Measurements from ENCODE around the gene UNC13D. TPM values are rescaled to one million over a fixed set of nuclear protein-coding genes. Genes with fewer than 3 reads are reported as not detected.

The UNC13D gene
- total and polyA plus RNA-seq, 9 of the 15 experiments (the other 6 are each of a cell fraction or from before 2014, with no cell fraction given), result 0.86 to 244 (median 69.2) TPM

DNA sequence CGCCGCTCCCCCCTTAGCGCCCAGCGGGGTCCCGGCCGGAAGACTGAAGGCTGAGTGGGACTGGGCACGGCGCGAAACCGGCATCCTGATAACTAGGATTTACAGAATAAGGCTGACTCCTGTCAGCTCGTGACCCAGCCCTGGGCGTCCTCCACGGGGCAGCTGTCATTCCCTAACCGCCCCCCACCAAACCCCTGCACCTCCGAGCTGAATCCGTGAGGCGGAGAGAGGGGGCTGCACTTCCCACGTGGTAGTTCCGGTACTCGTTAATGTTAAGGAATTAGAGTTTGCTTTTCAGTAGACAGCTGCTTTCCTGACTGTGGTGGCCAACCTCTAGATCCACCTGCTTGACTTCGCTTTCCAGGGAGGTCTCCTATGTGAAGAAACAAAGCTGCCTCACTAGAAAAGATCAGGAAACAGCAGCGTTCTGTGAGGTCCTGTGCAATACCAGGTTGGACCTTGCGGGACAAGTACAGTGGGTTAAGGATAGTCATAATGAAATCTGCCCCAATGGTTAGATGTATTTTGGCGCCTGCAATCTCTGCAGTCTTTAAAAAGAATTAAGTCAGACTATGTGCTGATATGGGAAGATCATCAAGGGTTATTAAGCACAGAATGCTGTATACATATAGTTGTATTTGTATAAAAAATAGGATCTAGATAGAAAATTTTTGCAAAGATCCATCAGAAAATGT lies 12.0 kb upstream of the UNC13D start (continued):
- TF ChIP-seq, protein P1, sequence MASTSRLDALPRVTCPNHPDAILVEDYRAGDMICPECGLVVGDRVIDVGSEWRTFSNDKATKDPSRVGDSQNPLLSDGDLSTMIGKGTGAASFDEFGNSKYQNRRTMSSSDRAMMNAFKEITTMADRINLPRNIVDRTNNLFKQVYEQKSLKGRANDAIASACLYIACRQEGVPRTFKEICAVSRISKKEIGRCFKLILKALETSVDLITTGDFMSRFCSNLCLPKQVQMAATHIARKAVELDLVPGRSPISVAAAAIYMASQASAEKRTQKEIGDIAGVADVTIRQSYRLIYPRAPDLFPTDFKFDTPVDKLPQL (IDR thresholded peaks at IDR 0.05; ENCODE audit: extremely low read depth, insufficient read length), result no peak
- TF ChIP-seq GABPB1 (CRISPR knock-in tag; IDR thresholded peaks at IDR 0.05) (0 out of 2 replicates have a peak, but pooled peaks have one; percentile 9), ZFX (CRISPR knock-in tag; IDR thresholded peaks at IDR 0.05) (peak; percentile 39; the same call in 1 of the 2 replicates), SMC3 (conservative IDR thresholded peaks at IDR 0.05; ENCODE audit: insufficient read depth, low read depth, low read length) (0 out of 2 replicates have a peak, but pooled peaks have one; percentile 1), FOXJ3 (CRISPR knock-in tag; IDR thresholded peaks at IDR 0.05) (no peak), CHD1 (IDR thresholded peaks at IDR 0.05; ENCODE audit: low read length) (peak; percentile 62), ZC3H4 (CRISPR knock-in tag; IDR thresholded peaks at IDR 0.05; ENCODE audit: borderline replicate concordance) (peak; percentile 9; the same call in 1 of the 2 replicates)
- TF ChIP-seq, protein P2, sequence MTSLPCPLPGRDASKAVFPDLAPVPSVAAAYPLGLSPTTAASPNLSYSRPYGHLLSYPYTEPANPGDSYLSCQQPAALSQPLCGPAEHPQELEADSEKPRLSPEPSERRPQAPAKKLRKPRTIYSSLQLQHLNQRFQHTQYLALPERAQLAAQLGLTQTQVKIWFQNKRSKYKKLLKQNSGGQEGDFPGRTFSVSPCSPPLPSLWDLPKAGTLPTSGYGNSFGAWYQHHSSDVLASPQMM (CRISPR knock-in tag; IDR thresholded peaks at IDR 0.05), result no peak
- TF ChIP-seq, protein P3, sequence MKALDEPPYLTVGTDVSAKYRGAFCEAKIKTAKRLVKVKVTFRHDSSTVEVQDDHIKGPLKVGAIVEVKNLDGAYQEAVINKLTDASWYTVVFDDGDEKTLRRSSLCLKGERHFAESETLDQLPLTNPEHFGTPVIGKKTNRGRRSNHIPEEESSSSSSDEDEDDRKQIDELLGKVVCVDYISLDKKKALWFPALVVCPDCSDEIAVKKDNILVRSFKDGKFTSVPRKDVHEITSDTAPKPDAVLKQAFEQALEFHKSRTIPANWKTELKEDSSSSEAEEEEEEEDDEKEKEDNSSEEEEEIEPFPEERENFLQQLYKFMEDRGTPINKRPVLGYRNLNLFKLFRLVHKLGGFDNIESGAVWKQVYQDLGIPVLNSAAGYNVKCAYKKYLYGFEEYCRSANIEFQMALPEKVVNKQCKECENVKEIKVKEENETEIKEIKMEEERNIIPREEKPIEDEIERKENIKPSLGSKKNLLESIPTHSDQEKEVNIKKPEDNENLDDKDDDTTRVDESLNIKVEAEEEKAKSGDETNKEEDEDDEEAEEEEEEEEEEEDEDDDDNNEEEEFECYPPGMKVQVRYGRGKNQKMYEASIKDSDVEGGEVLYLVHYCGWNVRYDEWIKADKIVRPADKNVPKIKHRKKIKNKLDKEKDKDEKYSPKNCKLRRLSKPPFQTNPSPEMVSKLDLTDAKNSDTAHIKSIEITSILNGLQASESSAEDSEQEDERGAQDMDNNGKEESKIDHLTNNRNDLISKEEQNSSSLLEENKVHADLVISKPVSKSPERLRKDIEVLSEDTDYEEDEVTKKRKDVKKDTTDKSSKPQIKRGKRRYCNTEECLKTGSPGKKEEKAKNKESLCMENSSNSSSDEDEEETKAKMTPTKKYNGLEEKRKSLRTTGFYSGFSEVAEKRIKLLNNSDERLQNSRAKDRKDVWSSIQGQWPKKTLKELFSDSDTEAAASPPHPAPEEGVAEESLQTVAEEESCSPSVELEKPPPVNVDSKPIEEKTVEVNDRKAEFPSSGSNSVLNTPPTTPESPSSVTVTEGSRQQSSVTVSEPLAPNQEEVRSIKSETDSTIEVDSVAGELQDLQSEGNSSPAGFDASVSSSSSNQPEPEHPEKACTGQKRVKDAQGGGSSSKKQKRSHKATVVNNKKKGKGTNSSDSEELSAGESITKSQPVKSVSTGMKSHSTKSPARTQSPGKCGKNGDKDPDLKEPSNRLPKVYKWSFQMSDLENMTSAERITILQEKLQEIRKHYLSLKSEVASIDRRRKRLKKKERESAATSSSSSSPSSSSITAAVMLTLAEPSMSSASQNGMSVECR (CRISPR knock-in tag; IDR thresholded peaks at IDR 0.05), result 0 out of 2 replicates have a peak, but pooled peaks have one; percentile 12
- TF ChIP-seq, protein P4, sequence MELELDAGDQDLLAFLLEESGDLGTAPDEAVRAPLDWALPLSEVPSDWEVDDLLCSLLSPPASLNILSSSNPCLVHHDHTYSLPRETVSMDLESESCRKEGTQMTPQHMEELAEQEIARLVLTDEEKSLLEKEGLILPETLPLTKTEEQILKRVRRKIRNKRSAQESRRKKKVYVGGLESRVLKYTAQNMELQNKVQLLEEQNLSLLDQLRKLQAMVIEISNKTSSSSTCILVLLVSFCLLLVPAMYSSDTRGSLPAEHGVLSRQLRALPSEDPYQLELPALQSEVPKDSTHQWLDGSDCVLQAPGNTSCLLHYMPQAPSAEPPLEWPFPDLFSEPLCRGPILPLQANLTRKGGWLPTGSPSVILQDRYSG (tag; conservative IDR thresholded peaks at IDR 0.05; ENCODE audit: low read depth), result no peak
- TF ChIP-seq, protein P5, sequence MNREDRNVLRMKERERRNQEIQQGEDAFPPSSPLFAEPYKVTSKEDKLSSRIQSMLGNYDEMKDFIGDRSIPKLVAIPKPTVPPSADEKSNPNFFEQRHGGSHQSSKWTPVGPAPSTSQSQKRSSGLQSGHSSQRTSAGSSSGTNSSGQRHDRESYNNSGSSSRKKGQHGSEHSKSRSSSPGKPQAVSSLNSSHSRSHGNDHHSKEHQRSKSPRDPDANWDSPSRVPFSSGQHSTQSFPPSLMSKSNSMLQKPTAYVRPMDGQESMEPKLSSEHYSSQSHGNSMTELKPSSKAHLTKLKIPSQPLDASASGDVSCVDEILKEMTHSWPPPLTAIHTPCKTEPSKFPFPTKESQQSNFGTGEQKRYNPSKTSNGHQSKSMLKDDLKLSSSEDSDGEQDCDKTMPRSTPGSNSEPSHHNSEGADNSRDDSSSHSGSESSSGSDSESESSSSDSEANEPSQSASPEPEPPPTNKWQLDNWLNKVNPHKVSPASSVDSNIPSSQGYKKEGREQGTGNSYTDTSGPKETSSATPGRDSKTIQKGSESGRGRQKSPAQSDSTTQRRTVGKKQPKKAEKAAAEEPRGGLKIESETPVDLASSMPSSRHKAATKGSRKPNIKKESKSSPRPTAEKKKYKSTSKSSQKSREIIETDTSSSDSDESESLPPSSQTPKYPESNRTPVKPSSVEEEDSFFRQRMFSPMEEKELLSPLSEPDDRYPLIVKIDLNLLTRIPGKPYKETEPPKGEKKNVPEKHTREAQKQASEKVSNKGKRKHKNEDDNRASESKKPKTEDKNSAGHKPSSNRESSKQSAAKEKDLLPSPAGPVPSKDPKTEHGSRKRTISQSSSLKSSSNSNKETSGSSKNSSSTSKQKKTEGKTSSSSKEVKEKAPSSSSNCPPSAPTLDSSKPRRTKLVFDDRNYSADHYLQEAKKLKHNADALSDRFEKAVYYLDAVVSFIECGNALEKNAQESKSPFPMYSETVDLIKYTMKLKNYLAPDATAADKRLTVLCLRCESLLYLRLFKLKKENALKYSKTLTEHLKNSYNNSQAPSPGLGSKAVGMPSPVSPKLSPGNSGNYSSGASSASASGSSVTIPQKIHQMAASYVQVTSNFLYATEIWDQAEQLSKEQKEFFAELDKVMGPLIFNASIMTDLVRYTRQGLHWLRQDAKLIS (CRISPR knock-in tag; IDR thresholded peaks at IDR 0.05), result peak; percentile 89; the same call in 1 of the 2 replicates
- TF ChIP-seq, protein P6, sequence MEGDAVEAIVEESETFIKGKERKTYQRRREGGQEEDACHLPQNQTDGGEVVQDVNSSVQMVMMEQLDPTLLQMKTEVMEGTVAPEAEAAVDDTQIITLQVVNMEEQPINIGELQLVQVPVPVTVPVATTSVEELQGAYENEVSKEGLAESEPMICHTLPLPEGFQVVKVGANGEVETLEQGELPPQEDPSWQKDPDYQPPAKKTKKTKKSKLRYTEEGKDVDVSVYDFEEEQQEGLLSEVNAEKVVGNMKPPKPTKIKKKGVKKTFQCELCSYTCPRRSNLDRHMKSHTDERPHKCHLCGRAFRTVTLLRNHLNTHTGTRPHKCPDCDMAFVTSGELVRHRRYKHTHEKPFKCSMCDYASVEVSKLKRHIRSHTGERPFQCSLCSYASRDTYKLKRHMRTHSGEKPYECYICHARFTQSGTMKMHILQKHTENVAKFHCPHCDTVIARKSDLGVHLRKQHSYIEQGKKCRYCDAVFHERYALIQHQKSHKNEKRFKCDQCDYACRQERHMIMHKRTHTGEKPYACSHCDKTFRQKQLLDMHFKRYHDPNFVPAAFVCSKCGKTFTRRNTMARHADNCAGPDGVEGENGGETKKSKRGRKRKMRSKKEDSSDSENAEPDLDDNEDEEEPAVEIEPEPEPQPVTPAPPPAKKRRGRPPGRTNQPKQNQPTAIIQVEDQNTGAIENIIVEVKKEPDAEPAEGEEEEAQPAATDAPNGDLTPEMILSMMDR (IDR thresholded peaks at IDR 0.05 in 2 of 3, conservative IDR thresholded peaks at IDR 0.05 in 1 of 3; ENCODE audit: insufficient read depth in 2 of 3, low read depth in 1 of 3, low read length in 3 of 3), result peak in 1 of 3 experiments; percentile 76; a peak in 2 of 6 replicates
